Measurements from ENCODE around the gene ELMO1.
A peak's percentile ranks its signal among the peaks of the same experiment; 100 is the strongest.
"Not testable (repeated sequence)": the region's sequence is repeated elsewhere in the genome, so short reads cannot be mapped to it uniquely, and the experiment has no call there.

Gene ELMO1

DNA sequence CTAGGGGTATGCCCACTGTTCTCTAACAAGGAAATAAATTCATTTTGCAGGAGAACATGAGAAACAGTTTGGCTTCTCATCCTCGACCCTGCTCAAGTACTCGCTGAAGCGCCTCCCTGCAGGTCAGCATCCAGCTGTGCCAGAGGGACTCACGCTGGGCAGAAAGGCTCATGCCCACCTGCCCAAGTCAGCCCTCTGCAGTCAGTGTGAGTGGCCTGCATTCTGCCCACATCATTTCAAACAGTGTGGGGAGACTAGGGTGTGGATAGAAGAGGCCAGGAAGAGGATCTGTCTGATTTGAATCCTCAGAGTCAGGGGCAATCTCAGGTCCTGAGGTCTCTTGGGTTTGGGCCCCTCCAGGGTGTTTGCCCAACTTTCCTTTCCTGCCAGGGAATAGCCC lies 297.8 kb downstream of the ELMO1 start:
- intact Hi-C loops (cut with DNase I): no loop called here

DNA sequence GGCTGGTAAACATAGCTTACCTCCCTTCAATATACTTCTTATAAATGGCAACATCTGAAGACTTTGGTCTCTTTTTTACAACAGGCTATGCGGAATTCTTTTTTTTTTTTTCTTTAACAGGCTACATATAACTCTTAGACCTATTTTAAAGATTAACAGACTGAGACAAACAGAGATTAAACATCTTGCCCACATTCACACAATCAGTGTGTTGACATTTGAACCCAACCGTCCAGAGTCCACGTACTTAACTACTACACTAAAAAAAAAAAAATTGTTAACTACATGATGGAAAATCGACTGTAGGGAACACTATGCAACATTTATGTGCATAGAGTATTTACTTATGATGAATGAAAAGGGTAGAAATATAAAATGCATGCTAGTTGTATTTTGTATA lies 298.5 kb downstream of the ELMO1 start:
- no peak for DNase-seq
- intact Hi-C loops (cut with DNase I): no loop called here

More for the DNA sequence above, 297.8 kb downstream of the ELMO1 start:
- no peak for DNase-seq

DNA sequence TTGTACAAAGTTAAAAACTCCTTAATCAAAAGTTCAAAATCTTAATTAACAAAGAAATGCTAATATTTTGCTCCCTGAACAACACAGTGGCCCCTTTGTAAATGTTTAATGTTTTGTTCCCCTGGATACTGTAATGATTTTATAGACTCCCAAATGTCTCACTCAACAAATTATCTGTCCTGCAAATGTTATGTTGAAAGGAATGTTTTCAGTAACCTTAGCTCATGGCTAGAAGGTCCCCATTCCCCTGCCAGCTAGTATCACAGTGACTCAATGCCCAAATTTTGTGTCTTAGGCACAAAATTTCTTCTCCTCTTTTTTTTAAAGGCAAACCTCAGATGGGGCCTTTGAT lies 298.9 kb downstream of the ELMO1 start:
- intact Hi-C loops (cut with DNase I): no loop called here
- no peak for DNase-seq

DNA sequence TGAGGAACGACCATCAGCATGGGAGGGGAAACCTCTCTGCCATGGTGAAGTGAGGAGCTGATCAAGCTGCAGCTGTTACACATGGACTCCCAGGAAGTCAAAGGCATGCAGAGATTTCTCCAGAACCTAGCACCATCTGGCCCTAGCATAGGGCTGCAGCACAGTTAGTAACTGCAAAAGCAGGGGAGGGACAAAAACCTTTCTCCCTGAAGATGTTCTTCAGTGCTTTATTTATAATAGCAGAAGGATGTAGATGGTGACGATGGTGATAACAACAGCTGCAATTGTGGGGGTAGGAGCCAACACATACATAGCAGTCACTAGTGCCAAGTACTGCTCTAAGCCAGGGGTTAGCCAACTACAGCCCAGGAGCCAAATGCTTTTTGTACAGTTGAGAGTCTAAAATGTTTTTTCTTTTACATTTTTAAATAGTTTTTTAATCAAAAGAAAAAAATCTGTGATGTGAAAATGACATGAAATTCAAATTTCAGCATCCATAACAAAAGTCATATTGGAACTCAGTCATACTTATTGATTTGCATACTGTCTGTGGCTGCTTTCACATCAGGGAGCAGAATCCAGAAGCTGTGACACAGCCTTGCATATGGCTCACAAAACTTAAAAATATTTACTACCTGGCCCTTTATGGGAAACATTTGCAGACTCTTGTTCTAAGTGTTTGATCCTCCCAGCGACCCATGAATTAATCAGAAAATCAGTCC lies 299.5 kb downstream of the ELMO1 start:
- intact Hi-C loops (cut with DNase I): no loop called here
- DNase-seq: peak in 3 of 42 donors; percentile 22 to 54 (median 23)

DNA sequence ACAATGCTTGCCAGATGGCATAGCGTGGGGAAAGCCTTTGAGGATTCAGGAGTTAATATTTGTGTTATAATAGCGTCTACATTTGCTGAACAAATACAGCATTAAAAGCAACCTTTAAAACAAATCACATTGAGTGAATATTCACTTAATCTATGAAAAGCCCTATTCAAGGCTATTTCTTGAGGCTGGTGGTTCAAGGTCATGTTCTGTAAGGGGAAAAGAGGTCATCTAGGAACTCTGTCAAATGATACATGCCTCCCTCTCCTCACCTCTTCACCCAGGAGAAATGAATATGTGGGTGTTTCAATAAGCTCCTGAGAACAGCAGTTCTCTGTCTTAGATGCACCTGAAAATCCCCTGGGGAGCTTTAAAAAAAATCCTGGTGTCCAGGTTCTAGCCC lies 303.0 kb downstream of the ELMO1 start:
- no peak for DNase-seq
- intact Hi-C loops (cut with DNase I): no loop called here

DNA sequence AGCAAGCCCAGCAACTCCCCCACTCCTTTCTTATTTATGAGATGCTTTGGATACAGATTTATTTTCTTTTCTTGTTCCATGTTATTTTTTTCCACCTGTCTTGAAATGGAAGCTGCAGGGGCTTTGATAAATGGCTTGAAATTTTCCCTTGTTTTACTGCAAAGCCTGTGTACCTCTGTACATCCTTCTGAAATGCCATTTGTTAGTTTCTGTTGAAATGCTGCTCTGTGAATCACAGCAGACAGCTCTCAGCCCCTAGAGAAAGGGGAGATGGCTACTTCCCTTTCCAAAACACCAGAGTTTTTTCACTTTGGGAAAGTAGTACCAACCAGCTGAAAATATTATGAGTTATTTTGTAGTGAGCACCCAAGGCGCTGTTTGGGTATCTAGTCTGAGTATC lies 304.2 kb downstream of the ELMO1 start:
- intact Hi-C loops (cut with DNase I): no loop called here
- no peak for DNase-seq

DNA sequence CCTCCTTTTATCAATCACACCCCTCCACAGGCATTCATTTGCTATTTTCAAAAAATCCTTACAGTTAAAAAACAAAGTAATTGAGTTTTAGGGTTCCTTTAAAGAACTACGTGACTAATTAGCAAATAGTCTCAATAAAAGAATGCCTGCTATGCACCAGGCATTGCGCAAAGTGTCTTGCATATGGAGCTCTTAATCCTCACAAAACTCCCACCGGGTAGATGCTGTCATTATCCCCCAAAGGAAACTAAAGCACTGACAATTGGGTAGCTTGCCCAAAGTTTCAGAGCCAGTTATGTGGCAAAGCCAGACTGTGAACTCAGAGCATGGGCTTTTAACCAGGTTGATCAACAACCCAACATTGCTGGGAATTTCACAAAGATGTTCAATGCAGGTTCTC lies 305.7 kb downstream of the ELMO1 start:
- intact Hi-C loops (cut with DNase I): no loop called here
- no peak for DNase-seq

DNA sequence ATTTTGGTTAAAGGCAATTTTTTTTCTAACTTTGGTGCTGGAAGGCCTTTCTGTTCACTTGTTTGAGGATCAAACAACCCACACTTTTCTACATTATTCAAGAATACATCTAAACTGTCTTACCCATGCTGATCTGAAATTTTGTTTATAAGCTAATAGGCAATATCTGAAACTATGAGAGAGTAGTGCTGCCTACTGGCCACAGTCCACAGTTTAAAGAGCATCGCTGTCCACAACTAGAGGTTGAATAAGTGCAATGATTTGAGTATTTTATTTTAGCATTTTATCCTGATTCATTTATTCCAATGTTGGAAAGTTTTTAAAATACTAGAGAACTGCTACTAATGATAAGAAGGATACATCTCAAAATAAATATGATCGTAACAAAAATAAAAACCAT lies 306.9 kb downstream of the ELMO1 start:
- intact Hi-C loops (cut with DNase I): no loop called here
- DNase-seq: no peak

DNA sequence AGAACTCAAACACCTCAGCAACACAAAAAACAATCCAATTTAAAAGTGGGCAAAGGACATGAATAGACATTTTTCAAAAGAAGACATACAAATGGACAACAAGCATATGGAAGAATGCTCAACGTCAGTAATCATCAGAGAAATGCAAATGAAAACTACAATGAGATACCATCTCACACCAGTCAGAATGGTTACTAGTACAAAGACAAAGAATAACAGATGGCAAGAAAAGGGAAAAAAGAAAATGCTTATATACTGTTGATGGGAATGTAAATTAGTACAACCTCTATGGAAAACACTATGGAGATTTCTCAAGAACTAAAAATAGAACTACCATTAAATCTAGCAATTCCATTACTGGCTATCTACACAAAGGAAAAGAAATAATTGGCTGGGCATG lies 314.8 kb downstream of the ELMO1 start:
- intact Hi-C loops (cut with DNase I); DNase-seq: not testable (repeated sequence)

DNA sequence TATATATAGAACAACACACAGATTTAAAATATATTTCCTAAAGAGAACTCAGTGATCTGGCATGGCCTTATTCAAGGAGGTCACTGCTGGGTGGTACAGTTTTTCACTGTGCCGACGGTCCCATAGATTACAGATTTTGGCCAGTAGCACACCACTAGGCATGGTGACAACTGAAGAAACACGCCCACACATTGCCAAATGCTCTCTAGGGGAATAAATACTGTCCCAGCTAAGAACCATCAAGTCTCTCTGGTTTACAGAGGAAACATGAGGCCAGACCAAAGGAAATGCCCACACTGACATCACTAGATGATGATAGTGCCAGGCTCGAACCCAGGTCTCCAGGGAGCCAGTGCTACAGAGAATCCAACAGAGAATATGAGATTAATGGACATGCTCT lies 316.8 kb downstream of the ELMO1 start:
- intact Hi-C loops (cut with DNase I): no loop called here
- no peak for DNase-seq

DNA sequence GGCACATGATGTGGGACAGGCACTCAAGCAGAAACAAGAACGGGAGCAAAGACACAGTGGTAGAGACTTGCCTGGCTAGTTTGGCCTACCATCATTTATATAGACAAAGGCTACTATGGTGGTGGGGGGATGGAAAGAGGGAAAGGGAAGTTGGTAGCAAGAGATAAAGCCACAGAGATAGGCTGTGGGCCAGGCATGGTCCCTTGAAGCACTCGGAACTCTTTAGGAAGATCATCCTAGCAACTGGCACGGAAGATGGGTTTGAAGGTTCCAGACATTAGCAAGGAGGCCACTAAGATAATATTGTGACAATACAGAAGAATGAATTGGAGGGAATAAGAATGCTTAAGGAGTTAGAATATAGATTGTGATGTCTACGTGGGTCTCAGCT lies 319.6 kb downstream of the ELMO1 start:
- no peak for DNase-seq
- intact Hi-C loops (cut with DNase I): no loop called here

DNA sequence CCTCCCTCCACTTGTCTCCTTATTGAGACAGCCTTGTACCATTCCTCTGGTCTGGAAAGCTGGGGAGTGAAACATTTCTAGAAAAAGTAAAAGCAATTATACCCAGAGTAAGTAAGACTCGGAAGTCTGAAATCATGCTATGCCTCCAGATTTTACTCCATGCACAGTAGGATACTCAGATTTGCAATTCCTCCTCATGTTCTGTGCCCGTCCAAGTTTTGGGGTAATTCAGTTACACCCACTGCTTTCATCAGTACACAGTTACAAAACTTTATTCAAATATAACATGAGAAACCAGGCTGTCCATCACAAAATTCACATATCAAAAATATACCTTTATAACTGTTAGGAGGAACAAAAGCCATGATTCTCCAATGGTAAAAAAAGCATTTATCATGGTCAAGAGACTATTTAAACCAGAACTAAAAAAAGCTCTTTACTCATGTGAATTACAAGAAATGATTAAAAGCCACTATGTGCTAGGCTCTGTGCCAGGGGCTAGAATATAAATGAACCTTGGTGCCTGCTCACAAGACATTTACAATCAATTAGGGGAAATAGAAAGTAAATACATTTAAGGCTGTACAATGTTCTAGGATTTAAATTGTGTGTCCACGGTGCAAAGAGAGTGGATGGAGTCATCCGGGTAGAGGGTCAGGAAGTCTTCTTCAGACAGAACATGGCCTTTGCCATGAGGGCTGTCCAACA lies 320.2 kb downstream of the ELMO1 start:
- intact Hi-C loops (cut with DNase I): no loop called here
- DNase-seq: no peak

DNA sequence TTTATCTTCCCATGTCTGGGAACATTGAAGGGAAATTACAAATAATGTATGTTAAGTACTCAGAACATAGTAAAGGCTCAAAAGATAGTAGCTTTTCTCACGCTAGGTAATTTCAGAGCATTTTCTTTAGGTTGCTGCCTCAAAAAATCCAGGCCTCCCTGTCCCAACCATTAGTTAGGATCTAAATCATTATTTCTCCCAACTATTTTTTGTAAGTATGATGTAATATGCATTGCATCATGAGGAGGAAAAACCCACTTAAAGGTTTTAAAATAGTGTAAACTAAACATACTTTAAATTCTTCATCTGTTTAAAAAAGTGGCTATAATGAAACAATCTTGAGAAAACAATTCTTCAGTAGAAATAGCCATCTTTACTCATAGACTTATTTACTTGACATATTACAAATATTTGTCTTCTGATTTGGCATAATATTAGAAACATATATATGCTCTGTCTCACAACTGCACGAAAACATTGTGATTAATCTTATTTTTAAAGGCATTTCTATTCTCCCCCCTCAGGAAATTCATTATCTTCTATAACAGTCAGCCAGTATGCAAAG lies 329.3 kb downstream of the ELMO1 start:
- DNase-seq: no peak
- intact Hi-C loops (cut with DNase I): no loop called here

DNA sequence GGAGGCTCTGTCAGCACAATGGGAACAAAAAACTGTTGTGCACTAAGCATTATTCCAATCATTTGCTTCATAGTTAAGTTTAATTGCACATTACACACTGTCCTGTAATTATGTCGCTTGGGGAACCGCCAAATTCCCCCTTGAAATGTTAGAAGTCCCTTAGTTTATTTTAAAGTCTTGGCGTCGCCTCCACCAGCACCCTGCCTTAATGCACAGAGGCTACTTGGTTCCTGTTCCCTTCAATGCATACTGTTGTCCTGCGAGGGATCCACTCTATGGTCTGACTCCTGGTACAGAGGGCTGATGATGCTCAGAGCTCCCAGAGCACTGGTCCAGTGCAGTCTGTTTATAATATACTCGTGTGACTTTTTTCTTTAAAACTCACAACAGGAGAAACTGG lies 330.7 kb downstream of the ELMO1 start:
- intact Hi-C loops (cut with DNase I): no loop called here
- DNase-seq: peak in 6 of 42 donors; percentile 9 to 60 (median 20)

DNA sequence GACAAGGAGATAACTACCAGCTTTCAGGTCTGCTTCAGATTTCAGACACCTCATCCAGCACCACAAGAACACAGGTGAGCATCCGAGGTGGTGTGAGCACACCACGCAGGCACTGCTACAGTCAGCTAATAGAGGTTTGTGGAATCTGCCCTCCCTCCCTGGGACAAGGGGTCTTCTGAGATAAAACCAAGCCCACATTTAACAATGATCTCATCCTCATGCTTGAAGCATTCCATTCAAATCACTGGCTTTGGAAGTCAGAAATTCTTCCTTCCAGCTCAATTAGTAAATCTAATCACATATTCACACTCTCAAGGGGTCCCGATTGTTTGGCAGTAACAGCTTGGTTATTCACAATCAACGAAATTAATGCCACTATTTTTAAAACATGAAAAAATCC lies 331.4 kb downstream of the ELMO1 start:
- intact Hi-C loops (cut with DNase I): no loop called here
- DNase-seq: no peak

DNA sequence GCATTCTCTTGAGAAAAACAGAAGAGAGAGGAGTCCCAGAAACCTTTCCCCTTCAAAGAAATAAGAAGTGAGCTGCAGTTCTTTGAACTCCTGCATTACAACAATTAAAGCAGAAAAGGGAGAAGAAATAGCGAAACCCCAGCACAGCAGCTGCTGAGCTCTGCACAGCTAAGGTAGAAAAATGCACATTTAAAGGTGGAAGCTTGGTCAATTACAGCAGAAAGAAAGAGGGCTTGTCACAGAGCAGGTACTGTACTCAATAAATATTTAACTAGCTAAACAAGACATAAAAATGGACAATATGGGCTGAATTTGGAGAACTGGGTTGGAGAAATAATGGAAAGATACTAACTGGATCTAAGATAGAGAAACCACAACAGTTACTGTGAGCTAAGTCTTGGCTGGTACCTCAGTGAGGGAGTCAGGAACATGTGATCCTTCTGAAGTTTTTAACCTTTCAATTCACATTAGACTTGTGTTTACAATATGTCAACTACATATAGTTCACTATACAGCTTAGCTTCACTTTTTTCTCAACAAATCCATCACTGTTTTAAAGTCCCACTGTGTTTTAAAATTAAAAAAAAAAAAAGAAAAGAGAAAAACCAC lies 332.5 kb downstream of the ELMO1 start:
- no peak for DNase-seq
- intact Hi-C loops (cut with DNase I): no loop called here

DNA sequence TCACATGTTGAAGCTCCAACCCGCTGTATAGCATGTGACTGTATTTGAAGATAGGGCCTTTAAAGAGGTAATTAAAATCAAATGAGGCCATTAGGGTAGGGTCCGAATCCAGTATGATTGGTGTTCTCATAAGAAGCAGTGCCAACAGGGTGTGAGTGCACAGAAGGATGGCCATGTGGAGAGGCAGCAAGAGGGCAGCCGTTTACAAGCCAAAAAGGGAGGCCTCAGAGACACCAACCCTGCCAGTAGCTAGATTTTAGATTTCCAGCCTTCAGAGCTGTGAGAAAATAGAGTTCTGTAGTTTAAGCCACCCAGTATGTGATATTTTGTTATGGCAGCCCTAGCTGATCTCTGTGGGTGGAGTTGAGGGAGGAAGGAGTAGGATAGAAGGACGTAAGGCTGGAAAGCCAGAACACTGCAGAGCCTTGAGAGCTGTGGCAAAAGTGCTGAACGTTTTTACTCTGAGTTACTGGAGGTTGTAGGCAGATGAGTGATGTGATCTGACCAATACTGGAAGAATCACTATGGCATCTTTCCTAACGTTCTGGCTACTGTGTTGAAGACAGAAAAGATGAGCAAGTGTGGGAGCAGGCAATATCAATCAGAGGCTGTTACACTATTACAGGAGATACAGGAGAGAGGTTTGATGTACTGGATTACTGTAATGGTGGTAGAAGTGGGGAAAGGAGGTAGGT lies 334.9 kb downstream of the ELMO1 start:
- DNase-seq: no peak

DNA sequence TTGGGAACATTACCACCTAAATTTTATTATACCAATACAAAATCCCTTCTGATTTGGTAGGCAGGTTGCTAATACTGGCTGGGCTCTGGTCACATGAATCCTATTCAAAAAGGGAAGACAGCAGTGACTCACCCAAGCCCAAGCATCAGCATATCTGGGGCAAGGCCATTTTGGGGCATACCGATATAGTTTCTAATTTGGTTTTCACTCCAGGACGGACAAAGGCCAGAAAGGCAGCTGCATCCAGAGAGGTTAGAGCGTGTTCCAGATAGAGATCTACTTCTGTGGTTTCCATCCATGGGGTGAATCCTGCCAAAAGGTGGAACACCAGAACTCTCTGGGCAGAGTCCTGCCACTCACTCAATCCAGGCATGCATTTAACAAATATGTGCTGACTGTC lies 335.8 kb downstream of the ELMO1 start:
- intact Hi-C loops (cut with DNase I): no loop called here
- DNase-seq: no peak

More for the DNA sequence above, 334.9 kb downstream of the ELMO1 start:
- intact Hi-C loops (cut with DNase I): no loop called here

DNA sequence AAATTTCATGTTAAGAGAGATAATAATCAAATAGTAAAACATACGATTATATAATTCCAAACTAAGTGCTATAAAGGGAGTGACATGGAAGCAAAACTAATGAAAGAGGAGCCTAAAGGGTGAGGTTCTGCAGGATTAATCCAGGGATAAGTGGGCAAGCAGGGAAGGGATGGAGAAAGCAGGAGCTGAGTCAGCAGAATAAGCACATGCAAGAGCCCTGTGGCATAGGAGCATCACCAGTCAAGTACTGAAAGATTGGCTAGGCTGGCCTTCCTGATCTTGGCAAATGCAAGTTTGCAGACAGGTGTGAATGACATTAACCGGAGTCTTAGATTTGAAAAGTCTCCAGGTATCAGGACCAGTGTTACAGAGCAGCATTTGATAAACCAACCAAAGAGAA lies 336.4 kb downstream of the ELMO1 start:
- intact Hi-C loops (cut with DNase I): no loop called here
- DNase-seq: no peak

DNA sequence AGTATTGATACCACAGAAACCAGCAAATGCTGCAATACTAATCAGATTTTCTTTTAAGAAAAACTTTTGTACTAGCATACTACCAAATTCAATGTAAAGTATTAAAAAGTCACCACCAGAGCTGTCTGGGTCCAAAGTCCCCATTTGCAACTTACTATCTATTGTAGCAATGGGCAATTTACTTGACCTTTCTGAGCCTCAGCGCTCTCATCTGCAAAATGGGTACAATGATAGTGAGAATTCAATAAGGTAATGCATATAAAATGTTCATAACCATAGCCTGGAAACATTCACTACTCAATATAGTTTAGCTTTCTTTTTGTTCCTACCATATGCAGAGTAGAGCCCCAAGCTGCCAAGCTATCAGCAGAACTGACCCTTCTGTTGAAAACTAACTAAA lies 337.2 kb downstream of the ELMO1 start:
- intact Hi-C loops (cut with DNase I): no loop called here
- no peak for DNase-seq

Data from head of caudate nucleus (tissue), 42 donors.